GM10847 (cell line): ENCODE measurements around the gene ALKBH7.

Experiments used
- POLR2A ChIP-seq: IDR thresholded peaks from 2 replicates; pipeline ENCODE4 v1.6.1; 2011; ENCODE audit not compliant: insufficient read length; ENCODE audit errors: extremely low read depth

ALKBH7 gene

DNA sequence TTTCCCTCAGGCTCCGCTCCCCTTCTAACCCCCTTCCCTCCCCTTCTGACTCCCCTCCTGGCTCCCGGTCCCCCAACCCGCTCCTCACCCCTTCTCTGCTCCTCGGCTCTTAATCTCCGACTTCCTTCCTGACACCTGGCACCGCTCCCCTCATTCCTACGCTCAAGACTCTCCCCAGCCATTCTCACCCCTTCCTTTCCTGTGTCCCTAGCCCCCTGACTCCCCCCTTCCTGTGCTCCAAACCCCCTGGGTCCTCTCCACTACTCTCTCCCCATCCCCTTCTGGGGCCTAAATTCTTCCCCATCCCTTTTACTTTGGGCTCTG, 10.6 kb upstream of the ALKBH7 start:
- TF ChIP-seq POLR2A, result no peak

DNA sequence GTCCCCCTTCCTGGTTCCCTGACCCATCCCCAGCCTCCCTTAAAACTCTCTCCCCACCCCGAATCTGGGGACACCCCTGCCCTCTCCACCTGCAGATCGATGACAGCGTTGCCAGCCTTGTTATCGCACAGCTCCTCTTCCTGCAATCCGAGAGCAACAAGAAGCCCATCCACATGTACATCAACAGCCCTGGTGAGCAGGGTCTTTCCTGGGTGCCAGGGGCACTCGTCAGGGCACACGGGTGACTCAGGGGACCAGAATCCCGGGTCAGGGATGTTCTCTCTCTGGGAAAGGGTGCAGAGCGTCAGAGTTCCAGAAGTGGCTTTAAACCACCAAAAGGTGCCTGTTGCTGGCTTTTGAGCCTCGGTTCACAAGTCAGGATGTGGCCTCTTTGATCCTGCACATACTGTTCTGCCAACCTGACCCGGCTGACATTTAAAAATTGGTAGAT, 10.2 kb upstream of the ALKBH7 start:
- no peak for TF ChIP-seq POLR2A

DNA sequence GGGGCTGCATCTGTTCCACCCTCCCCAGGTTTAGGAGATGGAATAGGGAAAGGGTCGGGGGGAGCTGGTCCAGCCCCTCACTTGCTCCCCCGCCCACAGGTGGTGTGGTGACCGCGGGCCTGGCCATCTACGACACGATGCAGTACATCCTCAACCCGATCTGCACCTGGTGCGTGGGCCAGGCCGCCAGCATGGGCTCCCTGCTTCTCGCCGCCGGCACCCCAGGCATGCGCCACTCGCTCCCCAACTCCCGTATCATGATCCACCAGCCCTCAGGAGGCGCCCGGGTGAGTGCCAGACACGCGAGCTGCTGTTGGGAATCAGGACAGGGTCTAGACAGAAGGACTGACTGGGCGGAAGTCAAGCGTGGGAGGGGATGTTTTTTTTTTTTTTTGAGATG, 8.2 kb upstream of the ALKBH7 start:
- no peak for TF ChIP-seq POLR2A

DNA sequence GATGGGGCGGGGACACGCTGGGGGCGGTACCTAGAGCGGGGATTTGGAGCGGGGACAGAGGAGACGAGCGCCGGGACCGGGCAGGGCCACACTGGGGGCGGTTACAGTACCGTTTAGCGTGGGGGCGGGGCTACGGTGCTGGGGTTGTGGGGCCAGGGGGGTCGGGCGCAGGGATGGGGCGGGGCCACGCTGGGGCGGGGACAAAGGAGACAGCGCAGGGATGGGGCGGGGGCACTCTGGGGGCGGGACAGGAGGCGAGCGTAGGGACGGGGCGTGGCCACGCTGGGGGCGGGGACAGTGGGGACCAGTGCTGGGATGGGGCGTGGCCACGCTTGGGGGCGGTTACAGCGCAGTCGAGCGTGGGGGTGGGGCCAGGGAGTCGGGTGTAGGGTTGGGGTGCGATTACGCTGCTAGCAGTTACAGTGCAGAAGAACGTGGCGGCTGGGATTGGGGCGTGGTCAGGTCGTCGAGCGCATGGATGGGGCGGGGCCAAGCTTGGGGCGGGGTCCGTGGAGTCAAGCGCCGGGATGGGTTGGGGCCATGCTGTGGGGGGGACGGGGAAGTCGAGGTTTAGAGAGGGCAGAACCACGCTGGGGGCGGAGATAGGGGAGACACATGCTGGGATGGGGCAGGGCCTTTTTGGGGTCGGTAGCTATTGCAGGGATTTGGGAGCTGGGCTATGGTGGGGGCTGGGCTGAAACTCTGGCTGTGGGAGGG, 660 bp downstream of the ALKBH7 start:
- TF ChIP-seq POLR2A, result no peak

DNA sequence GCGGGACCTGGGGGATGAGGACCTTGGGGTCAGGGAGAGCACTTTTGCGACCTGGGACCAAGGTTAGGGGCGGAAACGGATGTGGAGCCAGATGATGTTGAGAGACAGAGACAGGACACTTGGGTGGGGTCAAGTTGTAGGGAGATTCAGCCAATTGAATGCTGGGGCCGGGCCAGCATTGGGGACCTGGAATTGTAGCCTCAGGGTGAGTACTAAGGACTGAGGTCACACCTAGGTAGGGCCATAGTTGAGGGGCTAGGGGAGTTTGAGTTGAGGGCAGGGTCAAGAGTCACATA, 1.2 kb downstream of the ALKBH7 start:
- TF ChIP-seq POLR2A, result no peak

DNA sequence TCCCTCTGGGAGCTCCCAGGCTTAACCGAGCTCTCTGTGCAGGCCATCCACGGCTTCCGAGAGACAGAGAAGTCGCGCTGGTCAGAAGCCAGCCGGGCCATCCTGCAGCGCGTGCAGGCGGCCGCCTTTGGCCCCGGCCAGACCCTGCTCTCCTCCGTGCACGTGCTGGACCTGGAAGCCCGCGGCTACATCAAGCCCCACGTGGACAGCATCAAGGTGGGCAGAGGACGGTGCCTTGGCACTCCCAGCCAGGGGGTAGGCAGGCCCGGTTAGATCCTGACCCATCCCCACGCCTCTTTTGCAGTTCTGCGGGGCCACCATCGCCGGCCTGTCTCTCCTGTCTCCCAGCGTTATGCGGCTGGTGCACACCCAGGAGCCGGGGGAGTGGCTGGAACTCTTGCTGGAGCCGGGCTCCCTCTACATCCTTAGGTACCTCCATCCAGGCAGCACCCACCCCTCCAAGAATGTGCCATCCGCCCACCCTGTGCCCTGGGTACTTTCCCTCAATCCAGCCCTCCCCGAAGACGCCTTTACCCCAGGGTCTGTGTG, 1.6 kb downstream of the ALKBH7 start:
- no peak for TF ChIP-seq POLR2A

DNA sequence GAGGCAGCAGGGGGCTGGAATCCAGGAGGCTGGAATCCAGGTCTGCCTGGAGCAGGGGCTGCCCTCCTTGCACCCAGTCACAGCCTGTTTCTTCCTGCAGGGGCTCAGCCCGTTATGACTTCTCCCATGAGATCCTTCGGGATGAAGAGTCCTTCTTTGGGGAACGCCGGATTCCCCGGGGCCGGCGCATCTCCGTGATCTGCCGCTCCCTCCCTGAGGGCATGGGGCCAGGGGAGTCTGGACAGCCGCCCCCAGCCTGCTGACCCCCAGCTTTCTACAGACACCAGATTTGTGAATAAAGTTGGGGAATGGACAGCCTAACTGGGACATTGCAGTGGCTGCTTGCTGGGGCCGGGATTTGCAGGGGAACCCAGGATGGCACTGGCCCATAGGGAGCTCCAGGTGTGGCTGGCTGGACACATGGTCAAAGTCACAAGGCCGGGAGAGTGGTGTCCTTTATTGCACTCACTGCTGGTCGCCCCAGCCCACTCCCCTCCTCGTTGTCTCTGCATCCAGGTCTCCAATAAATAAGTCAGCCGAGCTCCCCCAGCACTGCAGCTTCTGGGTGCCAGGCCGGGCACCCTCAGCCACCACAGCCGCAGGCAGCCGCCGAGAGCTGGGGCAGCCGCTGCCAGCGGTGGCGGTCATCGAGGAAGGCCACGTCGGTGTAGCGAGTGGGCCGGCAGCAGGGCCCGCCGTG, 2.3 kb downstream of the ALKBH7 start:
- no peak for TF ChIP-seq POLR2A

DNA sequence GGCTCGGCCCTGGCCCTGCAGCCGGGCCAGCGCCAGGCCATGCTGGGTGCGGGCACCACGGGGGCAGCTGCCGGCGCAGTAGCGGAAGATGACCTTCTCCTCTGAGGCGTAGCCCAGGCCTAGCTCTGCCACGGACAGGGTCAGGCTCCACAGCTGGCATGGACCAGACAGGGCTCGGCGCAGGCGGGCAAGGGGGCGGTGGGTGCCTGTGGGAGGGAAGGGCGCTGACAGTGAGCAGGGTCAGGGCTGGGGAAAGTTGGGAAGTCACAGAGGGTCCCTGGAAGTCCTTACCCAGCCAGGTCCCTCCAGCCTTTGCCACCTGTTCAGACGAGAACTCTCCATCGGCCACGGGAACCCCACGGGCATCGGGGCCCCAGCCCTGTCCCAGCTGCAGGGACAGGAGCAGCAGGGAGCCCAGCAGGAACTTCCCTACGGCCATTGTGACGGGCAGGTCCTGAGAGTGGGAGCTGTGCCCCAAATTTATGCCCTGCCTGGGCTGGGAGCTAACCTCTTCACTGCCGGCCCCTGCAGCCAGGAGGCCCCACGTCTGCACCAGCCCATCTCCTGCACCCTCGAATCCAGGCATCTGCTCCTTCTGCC, 2.9 kb downstream of the ALKBH7 start, which contains the start of gene PSPN:
Gene PSPN, minus strand, starts transcription at position 523 of the 600 bp plus-strand sequence. Its CDS starts 84 bp downstream, at position 439.
- TF ChIP-seq POLR2A, result no peak

DNA sequence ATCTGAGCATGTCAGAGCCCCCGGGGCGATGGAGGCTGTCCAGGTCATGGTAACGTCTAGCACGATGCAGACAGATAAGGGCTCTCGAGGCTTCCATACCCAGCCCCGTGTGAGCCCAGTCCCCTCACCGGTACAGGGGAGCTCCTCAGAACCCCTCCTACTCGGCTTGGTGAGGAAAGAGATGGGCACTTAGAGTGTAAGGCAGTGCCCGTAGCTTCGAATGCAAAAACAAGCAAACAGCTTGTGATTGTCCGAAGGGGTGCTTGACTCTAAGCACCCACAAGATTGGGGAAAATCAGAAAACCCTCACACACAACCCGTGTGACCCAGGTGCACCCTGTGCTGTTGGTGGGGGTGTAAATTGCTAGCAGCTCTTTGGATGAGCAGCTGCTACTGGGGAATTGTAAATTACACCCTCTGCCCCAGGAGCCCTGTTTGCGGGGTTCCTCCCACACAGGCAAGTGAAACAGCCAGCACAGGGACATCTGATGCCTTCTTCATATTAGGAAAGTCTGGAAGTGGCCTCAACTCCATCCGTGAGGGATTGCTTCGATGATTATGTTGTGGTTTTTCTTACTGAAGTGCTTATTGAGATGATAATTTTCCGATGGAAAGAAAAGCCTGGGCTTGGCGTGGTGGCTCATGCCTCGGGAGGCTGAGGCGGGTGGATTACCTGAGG, 4.1 kb downstream of the ALKBH7 start:
- TF ChIP-seq POLR2A, result no peak

DNA sequence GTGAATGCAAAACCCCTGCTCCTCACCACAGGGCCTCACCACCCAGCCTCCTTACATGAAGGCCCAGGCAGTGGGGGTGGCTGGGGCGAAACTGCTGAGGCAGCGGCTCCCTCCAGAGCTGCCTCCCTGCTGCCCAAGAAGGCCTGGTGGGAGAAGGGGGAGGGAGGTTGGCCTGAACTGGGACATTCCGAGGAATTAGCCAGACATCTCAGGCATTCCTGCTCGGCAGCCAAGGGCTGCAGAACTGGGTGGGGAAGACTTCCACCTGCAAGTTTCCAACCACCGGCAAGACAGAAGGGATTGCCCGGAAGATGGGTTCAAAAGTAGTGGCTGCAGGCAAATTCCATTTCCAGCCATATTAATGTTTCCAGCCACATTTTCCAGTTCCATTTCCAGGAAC, 5.4 kb downstream of the ALKBH7 start:
- TF ChIP-seq POLR2A, result no peak

DNA sequence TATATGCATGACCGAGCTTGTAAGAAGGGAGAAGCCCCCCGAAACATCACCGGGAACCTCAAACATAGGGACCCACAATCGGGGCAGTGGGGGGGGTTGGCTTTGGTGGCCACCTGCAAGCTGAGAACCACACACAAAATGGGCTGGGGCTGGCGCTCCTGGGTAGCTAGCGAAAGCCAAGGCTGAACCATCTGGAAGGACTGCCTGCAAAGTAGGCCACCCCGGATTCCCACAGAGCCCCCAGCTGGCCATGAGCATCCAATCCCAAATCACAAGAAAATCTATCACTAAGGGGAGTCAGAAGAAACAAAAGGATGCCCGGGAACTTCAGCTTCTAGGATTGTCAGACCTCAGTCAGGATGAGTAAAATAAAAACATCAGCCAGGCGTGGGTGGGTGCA, 5.9 kb downstream of the ALKBH7 start:
- TF ChIP-seq POLR2A, result no peak

DNA sequence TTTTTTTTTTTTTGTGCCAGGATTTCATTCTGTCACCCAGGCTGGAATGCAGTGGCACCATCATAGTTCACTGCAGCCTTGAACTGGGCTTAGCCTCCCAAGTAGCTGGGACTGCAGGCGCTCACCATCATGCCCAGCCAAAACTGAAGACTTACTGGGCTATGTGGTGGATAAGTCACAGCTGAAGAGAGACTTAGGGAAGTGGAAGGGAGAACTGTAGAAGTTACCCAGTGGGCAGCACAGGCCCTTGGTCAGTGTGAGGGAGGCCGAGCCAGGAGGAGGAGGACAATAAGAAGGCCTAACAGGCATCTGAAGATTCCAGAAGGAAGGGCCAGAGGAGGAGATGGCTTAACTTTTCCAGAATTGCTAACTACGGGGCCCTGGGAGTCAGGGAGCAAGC, 7.2 kb downstream of the ALKBH7 start:
- TF ChIP-seq POLR2A, result no peak

DNA sequence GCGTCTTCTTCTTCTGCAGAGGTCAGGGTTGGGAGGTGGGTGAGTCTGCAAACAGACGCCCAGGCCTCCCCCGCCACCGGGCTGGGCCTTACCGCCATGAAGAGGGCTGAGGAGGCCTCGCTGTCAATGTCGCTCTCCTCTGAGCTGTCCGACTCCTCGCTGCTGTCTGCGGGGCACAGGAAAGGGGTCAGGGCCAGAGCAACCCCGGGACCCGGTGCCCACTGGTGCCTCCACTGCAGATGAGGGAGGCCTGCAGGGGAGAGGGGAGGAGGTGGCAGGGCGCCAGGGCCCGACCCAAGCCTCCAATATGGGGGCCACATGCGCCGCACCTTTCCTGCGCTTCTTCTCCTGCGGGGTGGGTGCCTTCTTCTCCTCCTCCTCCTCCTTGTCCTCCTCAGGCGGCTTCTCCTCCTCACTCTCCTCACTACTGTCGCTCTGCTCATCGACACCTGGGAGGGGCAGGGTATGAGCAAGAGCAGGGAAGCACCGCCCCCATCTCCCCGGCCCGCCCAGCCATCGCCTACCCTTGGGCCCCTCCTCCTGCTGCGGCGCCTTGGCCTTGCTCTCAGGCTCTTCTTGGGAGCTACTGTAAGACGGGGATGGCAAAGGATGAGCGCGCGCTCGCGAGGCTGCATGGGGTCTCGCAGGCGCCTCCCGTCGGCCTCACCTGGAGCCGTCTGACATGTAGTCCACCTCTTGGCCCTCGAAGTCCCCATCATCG, 8.6 kb downstream of the ALKBH7 start:
- TF ChIP-seq POLR2A, result no peak

DNA sequence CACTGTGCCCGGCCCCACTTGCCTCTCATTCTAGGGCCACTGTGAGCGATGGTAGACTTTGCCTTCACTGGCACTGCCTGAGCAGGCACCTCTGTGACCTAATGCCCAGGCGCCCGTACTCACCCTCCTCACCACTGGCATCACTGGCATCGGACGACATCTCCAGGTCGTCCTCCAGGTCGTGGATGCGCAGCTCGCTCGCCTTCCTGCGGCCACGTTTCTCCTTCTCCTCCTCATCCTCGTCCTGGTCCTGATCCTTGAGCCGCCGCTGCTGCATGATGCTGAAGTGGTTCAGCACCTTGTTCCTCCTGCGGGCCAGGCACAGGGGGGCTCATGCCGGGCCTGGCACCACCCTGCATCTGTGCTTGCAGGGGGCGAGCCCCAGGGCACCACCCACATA, 10.6 kb downstream of the ALKBH7 start:
- TF ChIP-seq POLR2A, result no peak

DNA sequence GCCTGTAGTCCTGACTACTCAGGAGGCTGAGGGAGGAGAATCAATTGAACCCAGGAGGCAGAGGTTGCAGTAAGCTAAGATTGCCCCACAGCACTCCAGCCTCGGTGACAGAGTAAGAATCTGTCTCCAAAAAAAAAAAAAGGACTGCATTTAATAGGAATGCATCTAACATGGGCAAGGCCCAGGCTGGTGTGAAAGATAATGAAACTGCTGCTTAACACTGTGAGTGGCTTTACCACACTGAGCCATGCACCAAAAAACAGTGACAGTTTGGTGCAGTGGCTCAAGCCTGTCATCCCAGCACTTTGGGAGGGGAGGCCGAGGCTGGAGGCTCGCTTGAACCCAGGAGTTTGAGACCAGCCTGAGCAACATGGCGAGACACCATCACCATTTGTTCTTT, 11.8 kb downstream of the ALKBH7 start:
- TF ChIP-seq POLR2A, result no peak
